GM19193 (cell line): ENCODE measurements around the gene C19orf25.

ENCODE experiments used
- POLR2A ChIP-seq: IDR thresholded peaks from 4 replicates; pipeline ENCODE4 v1.6.1; 2011; ENCODE audit not compliant: insufficient read depth, insufficient read length; ENCODE audit errors: extremely low read depth

C19orf25 gene

DNA sequence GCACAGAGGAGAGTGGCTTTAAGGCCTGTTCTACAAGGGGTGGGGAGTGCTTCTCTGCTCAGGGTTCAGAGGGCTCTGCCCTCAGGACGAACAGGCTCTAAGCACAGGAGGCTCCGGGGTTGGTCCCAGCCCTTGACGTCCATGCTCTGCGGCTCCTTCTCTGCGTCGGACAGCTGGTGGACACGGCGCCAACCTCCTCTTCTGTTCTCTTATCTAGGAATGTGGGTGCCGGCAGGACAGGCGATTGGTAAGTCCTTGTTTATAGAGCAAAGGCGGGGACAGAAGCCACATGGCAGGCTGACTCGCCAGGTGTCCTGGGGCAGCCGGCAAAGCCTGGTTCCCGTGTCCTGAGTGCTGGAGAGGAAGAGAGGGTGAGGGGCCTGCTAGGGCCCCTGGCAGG lies 49.3 kb downstream of the C19orf25 start:
- TF ChIP-seq POLR2A: no peak

DNA sequence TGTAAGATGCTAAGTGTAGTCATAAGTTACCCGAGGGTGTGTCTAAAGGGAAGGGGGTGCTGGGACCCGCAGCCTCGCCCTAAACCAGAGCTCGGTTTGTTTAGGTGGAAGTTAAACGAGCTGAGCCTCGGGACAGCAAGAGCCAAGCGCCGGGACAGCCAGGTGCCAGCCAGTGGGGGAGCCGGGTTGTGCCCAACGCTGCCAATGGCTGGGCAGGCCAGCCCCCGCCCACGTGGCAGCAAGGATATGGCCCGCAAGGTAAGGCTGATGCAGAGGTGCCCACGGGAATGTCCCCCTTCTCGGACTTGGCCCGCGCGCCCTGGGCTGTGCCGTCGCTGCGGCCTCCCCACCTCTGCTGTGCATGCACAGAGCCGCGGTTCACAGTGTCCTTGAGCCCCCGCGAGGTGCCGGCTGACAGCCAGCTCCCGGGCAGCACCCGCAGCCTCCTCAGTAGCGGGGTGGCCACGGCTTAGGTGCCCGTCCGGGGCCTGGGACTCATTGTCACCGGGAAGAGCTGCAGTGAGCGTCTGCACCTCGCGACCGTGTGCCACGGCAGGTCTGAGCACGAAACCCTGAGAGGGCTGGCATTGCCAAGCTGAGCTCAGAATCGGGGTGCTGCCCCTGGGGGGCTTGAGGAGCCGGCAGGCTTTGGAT lies 50.1 kb downstream of the C19orf25 start:
- TF ChIP-seq POLR2A: no peak

DNA sequence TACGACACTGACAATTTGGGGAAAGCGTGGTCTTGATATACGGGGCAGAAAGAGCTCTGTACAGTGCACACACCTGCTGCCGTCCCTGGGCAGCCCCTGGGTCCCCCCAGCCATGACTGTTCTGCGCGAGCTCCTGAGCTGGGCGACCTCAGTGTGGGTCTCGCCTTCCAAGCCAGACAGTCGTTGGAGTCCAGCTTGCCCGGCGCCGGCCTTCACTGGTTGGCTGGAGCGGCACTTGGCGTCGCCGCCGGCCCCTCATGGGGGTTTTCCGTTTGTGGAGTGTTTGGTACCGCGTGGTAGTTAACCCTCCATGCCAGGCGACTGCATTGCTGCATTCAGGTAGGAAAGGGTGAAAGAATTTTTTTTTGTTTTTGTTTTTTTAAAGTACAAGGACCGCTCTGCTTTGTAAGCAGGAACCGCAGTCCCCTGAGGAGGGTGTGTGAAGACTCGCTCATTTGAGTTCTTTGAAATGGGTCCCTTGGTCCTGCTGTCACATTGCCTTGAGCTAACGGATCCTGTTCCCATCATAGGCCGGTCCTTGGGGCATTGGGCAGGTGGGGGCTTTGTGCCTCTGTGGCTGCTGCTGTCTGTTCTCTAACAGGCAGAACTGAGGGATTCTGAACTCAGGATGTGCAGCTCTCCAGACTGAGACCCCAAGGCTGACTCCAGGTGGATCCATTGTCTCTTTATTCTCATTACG lies 51.6 kb downstream of the C19orf25 start:
- no peak for TF ChIP-seq POLR2A

DNA sequence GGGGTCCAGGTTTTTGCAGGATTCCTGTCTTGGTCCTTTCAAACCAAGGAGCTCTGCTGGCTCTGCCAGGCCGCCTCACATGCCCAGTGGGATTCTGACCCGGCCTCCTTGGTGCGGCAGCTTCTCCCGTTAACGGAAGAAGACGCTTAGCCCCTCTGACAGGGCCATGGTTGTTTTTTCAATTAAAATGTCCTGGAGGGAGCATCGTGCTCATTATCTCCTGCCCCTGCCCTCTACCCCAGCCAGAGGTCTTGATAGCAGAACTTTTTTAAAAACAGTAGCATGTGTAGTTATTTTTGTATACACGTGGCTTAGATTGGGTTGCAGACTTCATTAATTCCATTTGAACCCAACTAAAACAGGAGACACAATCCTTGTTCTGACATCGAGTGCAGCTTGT lies 52.3 kb downstream of the C19orf25 start:
- no peak for TF ChIP-seq POLR2A

DNA sequence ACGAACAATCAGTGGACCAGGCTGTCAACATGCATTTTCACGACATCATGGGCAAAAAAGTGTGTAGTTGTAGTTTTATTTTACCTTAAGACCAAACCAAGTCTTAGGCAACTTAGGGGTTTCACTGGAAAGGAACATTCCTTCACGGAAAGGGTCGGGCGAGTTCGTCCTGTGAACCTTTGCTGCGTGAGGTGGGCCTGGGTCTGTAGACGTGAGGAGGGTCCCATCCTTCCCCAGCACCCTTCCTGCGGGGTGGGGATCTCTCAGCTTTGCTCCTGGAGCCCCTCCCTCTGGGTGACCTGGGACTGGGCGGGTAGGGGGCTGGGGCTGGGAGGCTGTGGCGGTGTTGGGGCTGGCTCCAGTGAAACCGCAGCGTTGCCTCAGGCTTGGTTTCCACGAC lies 53.1 kb downstream of the C19orf25 start:
- no peak for TF ChIP-seq POLR2A

DNA sequence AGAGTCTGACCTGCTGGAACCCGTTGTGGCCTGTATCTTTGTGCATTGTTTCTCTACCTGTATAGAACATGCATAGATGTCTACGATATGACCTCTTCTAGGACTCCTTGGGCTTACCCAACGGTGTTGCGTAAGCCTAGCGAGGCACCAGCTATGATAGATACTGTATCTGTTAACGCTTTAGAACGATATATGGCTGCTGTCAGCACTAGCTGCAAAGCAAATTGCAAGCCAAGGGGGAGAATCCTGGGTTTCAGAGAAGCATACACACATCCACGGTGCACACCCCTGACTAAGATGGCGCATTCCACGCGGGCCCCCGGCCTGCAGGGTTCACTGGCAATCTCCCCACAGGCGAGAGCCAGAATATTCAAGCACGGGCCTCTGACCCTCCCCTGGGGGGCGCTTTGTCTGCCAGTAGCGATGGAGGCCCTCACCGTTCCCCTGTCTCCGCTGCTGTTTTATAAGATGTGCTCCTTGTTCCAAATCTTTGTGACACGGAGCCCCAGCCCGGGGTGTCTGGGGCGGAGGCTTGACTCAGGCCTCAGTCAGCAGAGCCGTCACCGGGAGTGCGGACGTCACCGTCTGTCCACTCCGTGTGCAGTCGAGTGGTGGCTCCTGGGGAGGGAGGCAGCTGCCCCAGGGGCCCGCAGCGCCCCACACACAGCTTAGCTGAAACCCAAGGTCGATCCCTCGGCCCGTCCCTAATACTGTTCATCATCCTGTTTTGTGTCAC lies 53.7 kb downstream of the C19orf25 start:
- no peak for TF ChIP-seq POLR2A

DNA sequence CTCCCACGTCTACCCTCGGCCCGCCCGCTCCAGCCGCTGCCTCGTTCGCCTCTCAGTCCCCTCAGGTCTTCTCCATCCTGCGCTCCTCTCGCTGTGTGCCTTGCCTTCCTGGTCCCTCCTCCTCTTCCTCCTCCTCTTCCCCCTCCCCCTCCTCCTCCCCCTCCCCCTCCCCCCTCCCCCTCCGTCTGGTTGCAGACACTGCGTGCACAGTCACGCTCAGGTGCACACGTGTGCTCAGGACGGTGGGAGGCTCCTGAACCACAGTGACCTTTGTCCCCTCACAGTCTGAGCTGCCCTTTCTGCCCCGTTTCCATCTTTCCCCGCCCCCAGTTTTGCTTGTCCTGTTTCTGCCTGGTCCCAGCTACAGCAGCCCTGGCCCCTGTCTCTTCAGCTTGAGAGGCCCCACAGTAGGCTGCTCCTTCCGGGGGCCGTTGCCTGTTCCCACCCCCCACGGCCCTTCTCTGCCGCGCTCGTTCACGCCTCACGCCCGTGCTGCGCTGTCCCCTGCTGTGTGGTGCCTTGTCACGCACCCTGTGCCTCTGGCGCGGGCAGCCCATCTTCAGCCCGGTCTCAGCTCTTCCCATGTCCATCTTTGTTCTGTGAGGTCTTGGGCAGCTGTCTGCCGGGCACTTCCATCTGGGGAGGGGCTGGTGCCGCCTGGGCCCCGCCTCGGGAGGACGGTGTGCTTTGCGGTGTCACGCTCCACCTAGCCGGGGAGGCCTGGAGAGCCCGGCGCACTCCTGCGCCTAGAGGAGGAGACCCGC lies 54.6 kb downstream of the C19orf25 start:
- no peak for TF ChIP-seq POLR2A

DNA sequence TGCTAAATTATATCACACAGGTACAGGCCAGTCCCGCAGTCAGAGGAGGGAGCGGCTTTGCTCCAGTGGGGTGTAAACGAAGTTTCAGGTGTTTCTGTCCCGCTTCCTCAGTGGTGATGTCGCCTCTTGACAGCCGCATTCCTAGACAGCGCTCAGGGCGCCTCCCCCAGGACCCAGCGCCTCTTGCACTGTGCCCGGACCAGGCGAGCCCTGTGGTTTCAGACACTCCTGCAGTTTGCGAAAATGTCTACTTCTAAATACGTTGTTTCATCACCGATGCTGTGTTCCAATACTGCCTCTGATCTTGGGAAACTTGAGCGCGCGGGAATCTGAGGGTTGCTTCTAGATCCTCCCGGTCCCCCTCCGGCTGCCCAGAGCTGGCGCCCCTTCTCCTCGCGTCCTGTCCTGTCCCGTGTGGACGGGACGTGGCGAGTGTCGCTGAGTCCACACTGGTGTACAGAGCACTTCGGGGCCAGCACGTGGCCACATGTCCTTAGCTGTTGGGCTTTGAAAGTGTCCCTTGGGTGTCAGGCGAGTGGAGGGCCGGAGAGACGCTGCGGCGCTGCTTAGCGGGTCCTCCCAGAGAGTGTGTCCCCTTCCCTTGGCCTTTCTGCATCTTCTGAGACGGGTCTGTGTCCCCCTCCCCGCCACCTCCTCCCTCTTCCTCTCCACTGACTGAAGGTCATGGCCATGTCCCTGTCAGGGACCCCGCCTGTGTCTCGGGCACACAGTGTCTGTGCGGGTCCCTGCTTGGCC lies 55.4 kb downstream of the C19orf25 start:
- no peak for TF ChIP-seq POLR2A
